Measurements from ENCODE around the gene ZNF44. TPM values are rescaled to one million over a fixed set of nuclear protein-coding genes. Genes with fewer than 3 reads are reported as not detected.
"Not testable (repeated sequence)": the region's sequence is repeated elsewhere in the genome, so short reads cannot be mapped to it uniquely, and the experiment has no call there.

Gene ZNF44
- 10 to 100 TPM in 1 of 4 donors, 1 to 10 TPM in 3; 8.9 to 13.1 (median 9.5) TPM for total RNA-seq
- 5.3 TPM for polyA plus RNA-seq
- long read RNA-seq, donor 1, partial matches to known transcripts = 1 of 11 reads
- long read RNA-seq, donor 1, other reads (novel, unspliced or antisense) = 8 of 11 reads
- long read RNA-seq, donor 2, partial matches to known transcripts = 0 of 8 reads
- long read RNA-seq, donor 2, other reads (novel, unspliced or antisense) = 6 of 8 reads
- long read RNA-seq, donor 3, transcript ZNF44-202 (4 exons, 2,119 nt) = major isoform, 6 of 19 reads
- long read RNA-seq, donor 3, partial matches to known transcripts = 2 of 19 reads
- long read RNA-seq, donor 3, other reads (novel, unspliced or antisense) = 10 of 19 reads
- long read RNA-seq, donor 4, partial matches to known transcripts = 0 of 7 reads
- long read RNA-seq, donor 4, other reads (novel, unspliced or antisense) = 3 of 7 reads

- peak; percentile 99 for ATAC-seq
- under 1% methylated on average over 66 of the region's 66 CpGs for WGBS
Measured at GRCh38 chr19:12294249-12295158, at the start of gene ZNF44. TSS of gene ZNF44 (minus strand) at chr19:12294883. CDS start at chr19:12294694, 189 bp downstream.

DNA sequence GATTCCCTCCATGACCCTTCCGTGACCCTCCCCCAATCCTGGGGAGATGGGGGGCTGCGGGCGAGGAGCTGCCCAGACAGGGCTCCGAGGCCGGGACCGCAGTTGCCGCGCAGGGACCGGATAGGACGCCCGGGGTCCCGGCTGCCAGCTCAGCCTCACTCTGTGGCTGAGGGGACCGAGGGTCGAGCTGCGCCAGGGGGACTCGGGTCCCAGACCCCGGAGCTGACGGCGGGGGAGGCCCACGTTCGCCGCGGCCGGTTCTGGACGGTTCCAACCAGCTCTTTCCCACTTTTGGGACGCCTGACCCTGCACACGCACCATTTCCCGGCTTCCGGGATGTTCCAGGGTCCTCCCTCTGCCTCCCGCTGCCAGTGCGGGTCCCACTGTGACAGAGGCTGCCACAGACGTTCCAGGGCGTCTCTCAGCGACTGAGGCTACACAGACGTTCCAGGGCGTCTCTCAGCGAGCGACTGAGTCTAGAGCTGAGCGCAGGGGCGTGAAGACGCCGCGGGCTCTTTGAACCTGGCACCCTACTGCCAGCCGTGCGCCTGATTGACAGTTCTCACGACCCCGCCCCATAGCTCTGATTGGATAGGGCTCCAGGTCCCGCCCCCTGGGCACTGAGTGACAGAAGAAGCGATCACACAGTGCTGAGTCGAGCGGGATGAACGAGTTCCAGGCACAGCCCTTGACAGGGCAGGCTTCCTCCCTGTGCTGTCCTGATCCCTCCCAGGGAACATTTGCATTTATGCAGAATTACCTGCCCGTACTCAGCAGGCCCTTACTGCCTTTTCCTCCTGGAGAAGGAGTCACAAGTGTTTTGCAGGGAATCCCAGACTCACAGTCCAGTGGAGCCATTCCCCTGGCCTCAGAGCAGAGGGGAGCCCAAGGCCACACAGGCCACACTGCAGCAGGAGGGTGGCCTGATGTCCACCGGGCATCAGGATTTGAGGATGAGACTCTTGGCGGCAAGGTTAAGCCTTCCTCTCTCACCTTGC, 38.8 kb upstream of the ZNF44 start, which contains the start of gene ZNF563:
Gene ZNF563 (minus strand): TSS at position 472 of the 998 bp plus-strand sequence. CDS start 151 bp downstream, at position 321.
- H3K9me3 ChIP-seq (ENCODE audit: control insufficient read depth, low read length) = no peaks in the 10 kb centered on the region
- intact Hi-C loops (cut with DNase I) = no loop called here
- peaks cover 4% of the 10 kb centered on the region for H3K4me1 ChIP-seq (ENCODE audit: control insufficient read depth, insufficient read depth, low read length)
- whole genome bisulfite sequencing = 2% methylated on average over 55 of the region's 55 CpGs
- no peaks in the 10 kb centered on the region for H3K27me3 ChIP-seq (ENCODE audit: control insufficient read depth, insufficient read depth)
- peak; percentile 100 for ATAC-seq
- H3K27ac ChIP-seq (ENCODE audit: low read length) = peak within 1 kb of the TSS; percentile 91
- DNase-seq = peak; percentile 98 to 99 (median 99)
- peak within 1 kb of the TSS; percentile 55 for H3K4me3 ChIP-seq (ENCODE audit: low read length)

More at GRCh38 chr19:12294249-12295158, at the start of gene ZNF44:
- Histone ChIP-seq H3K9me3 (ENCODE audit: control insufficient read depth, low read length) (no peaks in the 10 kb centered on the region), H3K27ac (ENCODE audit: low read length) (peak within 1 kb of the TSS; percentile 82), H3K27me3 (ENCODE audit: control insufficient read depth, insufficient read depth) (no peaks in the 10 kb centered on the region), H3K4me3 (ENCODE audit: low read length) (peak within 1 kb of the TSS; percentile 47), H3K4me1 (ENCODE audit: control insufficient read depth, insufficient read depth, low read length) (peaks cover 7% of the 10 kb centered on the region)
- intact Hi-C loops (cut with DNase I) = no loop called here
- peak; percentile 97 to 99 (median 99) for DNase-seq

DNA sequence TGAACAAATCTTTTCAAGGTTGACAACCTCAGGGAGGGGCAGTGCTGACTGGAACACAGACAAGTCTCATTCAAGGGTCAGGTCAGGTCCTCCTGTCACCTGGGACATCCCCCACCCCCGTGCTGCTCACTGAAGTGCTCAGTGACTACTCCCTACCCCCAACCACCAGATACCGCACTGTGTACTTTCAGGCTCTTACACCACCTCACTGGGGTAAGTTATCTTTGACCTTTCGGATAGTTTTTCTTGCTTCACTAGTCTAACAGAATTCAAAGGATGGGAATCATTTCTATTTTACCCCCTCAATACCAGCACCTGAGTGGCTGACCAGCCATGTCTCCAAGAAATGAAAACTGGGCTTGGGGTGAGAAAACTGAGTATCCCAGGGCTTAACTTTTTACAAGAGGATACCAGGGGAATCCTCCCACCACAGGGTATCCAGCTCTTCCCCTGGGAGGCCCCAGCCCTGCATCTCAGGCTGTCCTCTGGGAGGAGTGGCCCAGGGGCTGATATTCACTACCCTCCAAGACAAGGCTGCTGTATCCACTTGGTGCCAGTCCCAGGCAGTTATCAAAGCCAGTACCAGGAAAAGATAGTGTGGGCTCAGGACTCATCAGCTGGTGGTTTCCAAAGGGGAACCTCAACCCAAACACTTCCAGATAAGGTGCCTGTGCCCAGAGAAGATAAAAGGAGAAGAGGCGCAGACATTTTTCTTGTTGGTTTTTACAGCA, 36.7 kb upstream of the ZNF44 start:
- ATAC-seq = peak; percentile 3 to 20
- no peak for DNase-seq
- Histone ChIP-seq H3K27ac (ENCODE audit: low read length) (peak overlapping the region; percentile 21), H3K9me3 (ENCODE audit: control insufficient read depth, low read length) (no peaks in the 10 kb centered on the region), H3K27me3 (ENCODE audit: control insufficient read depth, insufficient read depth) (no peaks in the 10 kb centered on the region), H3K4me3 (ENCODE audit: low read length) (no peak overlapping the region), H3K4me1 (ENCODE audit: control insufficient read depth, insufficient read depth, low read length) (peaks cover 4% of the 10 kb centered on the region)
- WGBS = 59% methylated on average over 4 of the region's 4 CpGs
- intact Hi-C loops (cut with DNase I) = no loop called here

GRCh38 chr19:12330340-12330739, 35.7 kb upstream of the ZNF44 start:
- Histone ChIP-seq H3K27me3 (ENCODE audit: control insufficient read depth, insufficient read depth) (no peaks in the 10 kb centered on the region), H3K4me1 (ENCODE audit: control insufficient read depth, insufficient read depth, low read length) (peaks cover 4% of the 10 kb centered on the region), H3K27ac (ENCODE audit: low read length) (peak overlapping the region; percentile 8), H3K9me3 (ENCODE audit: control insufficient read depth, low read length) (no peaks in the 10 kb centered on the region), H3K4me3 (ENCODE audit: low read length) (no peak overlapping the region)
- ATAC-seq = no peak
- WGBS = 94% methylated on average over 4 of the region's 4 CpGs
- DNase-seq = no peak
- intact Hi-C loops (cut with DNase I) = no loop called here

- H3K9me3 ChIP-seq (ENCODE audit: control insufficient read depth, low read length) = no peaks in the 10 kb centered on the region
- ATAC-seq (no peak), DNase-seq (no peak)
Measured at GRCh38 chr19:12325690-12326089, 31.0 kb upstream of the ZNF44 start.

GRCh38 chr19:12318782-12319413, 24.2 kb upstream of the ZNF44 start:
- ATAC-seq (no peak), DNase-seq (no peak)
- WGBS = 95% methylated on average over 13 of the region's 13 CpGs
- Histone ChIP-seq H3K27ac (ENCODE audit: low read length) (no peak overlapping the region), H3K4me1 (ENCODE audit: control insufficient read depth, insufficient read depth, low read length) (no peaks in the 10 kb centered on the region), H3K9me3 (ENCODE audit: control insufficient read depth, low read length) (no peaks in the 10 kb centered on the region), H3K27me3 (ENCODE audit: control insufficient read depth, insufficient read depth) (no peaks in the 10 kb centered on the region), H3K4me3 (ENCODE audit: low read length) (no peak overlapping the region)
- intact Hi-C loops (cut with DNase I) = no loop called here

More at GRCh38 chr19:12325690-12326089, 31.0 kb upstream of the ZNF44 start:
- Histone ChIP-seq H3K27me3 (ENCODE audit: control insufficient read depth, insufficient read depth) (no peaks in the 10 kb centered on the region), H3K4me1 (ENCODE audit: control insufficient read depth, insufficient read depth, low read length) (no peaks in the 10 kb centered on the region), H3K4me3 (ENCODE audit: low read length) (no peak overlapping the region), H3K27ac (ENCODE audit: low read length) (no peak overlapping the region)
- intact Hi-C loops (cut with DNase I) = no loop called here

GRCh38 chr19:12314553-12314952, 19.9 kb upstream of the ZNF44 start:
- intact Hi-C loops (cut with DNase I) = no loop called here
- H3K4me3 ChIP-seq (ENCODE audit: low read length) = no peak overlapping the region
- no peaks in the 10 kb centered on the region for H3K4me1 ChIP-seq (ENCODE audit: control insufficient read depth, insufficient read depth, low read length)
- H3K9me3 ChIP-seq (ENCODE audit: control insufficient read depth, low read length) = no peaks in the 10 kb centered on the region
- no peaks in the 10 kb centered on the region for H3K27me3 ChIP-seq (ENCODE audit: control insufficient read depth, insufficient read depth)
- H3K27ac ChIP-seq (ENCODE audit: low read length) = no peak overlapping the region
- ATAC-seq = no peak
- 89% methylated on average over 7 of the region's 7 CpGs for WGBS
- no peak for DNase-seq

DNA sequence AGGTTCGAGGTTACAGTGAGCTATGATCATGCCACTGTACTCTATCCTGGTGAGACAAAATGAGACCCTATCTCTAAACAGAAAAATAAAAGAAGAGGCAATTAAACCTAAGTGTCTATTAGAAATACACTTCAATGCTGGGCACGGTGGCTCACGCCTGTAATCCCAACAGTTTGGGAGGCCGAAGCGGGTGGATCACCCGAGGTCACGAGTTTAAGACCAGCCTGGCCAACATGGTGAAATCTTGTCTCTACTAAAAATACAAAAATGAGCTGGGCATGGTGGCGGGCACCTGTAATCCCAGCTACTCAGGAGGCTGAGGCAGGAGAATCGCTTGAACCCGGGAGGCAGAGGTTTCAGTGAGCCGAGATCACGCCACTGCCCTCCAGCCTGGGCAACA, 14.2 kb upstream of the ZNF44 start:
- H3K9me3 ChIP-seq (ENCODE audit: control insufficient read depth, low read length); DNase-seq; H3K4me3 ChIP-seq (ENCODE audit: low read length); intact Hi-C loops (cut with DNase I); ATAC-seq; H3K4me1 ChIP-seq (ENCODE audit: control insufficient read depth, insufficient read depth, low read length); H3K27ac ChIP-seq (ENCODE audit: low read length); H3K27me3 ChIP-seq (ENCODE audit: control insufficient read depth, insufficient read depth): not testable (repeated sequence)
- 97% methylated on average over 12 of the region's 12 CpGs for WGBS

- no peak for ATAC-seq
- 48% methylated on average over 11 of the region's 11 CpGs for WGBS
- H3K9me3 ChIP-seq (ENCODE audit: control insufficient read depth, low read length) = no peaks in the 10 kb centered on the region
- no peak for DNase-seq
- peaks cover 7% of the 10 kb centered on the region for H3K4me1 ChIP-seq (ENCODE audit: control insufficient read depth, insufficient read depth, low read length)
- intact Hi-C loops (cut with DNase I) = no loop called here
- peak overlapping the region; percentile 47 for H3K4me3 ChIP-seq (ENCODE audit: low read length)
- peak overlapping the region; percentile 82 for H3K27ac ChIP-seq (ENCODE audit: low read length)
- no peaks in the 10 kb centered on the region for H3K27me3 ChIP-seq (ENCODE audit: control insufficient read depth, insufficient read depth)
Measured at GRCh38 chr19:12295191-12295590, 508 bp upstream of the ZNF44 start.

All from right cardiac atrium (tissue), 5 donors.